KBM-7 (cell line): Measurements from ENCODE around the gene UMODL1.
"Not testable (repeated sequence)": the region's sequence is repeated elsewhere in the genome, so short reads cannot be mapped to it uniquely, and the experiment has no call there.

Source experiments
- DNase-seq: peaks from one replicate; pipeline ENCODE4 v3.0.0-alpha.2; 2015
- in situ Hi-C: fragments of 300-500 bp; cut with MboI; formaldehyde crosslinking; loops from 2 replicates; pipeline ENCODE4 v1.14.3; 2020; ENCODE audit warnings: low sequenced_read_pairs, low pct_unique_long_range_greater_than_20kb, mixed read lengths

UMODL1 gene

DNA sequence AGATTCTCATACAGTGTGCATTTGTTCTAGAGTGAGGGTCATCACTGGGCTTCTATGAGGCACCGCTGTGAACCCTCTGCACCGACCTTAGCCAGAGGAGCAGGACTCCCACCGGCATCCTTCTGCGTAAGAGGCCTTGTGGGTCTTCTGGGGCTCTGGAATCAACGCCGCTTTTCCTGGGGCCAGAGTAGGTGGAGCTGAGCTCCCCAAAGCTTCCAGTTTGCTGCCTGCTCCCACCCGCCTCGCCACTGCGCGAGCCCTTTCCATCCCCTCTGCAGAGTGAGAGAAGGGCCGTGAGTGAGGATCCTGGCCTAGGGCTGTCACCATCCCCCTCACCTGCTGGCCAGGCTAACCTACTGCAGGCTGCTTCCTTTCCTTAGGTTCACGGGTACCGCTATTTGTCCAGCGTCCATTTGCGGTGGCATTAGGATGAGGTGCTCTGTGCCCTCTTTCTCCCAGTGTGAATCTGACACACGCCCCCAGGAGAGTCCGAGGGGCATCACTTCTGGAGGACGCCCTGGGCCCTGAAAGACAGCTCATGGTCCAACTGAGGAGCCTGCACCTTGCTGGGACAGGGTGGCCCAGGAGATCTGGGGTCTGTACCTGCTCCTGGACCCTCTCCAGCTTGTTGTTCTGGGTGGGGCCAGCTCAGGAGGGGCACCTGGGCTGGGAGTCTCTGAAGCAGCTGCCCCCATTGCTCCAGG, 36.2 kb downstream of the UMODL1 start:
- in situ Hi-C loops, result no loop called here
- DNase-seq, result no peak

DNA sequence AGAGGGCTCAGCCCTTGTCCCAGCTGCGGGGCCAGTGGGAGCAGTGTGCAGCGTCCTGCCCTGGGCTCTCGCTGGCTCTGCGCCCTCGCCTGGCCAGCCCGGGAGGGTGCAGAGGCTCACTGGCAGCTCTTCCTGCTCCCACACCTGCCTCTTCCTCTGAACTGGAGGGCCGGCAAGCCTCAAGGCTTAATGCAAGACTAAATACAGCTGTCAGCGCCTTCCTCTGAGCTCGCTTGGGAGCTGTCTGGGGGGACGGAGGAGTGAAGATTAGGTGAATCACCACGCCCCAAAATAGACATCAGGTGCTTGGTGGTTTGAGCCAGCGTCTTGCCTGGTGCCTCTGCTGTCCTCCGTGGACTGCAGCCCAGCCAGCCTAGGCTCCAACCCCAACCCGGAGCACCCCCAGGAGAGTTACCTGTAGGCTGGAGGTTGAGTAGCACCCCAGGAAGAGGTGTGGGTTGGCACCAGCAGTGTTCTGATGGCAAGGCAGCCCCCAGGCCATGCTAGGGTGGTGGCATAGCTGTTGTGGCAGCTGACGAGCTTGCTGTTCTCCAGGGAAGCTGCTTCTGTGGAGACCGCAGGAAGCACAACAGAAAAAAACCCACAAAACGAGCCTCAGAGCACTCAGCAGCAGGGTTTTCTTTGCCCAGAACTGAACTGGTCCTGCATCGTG, 36.9 kb downstream of the UMODL1 start:
- DNase-seq, result peak; percentile 82
- in situ Hi-C loops, result no loop called here

DNA sequence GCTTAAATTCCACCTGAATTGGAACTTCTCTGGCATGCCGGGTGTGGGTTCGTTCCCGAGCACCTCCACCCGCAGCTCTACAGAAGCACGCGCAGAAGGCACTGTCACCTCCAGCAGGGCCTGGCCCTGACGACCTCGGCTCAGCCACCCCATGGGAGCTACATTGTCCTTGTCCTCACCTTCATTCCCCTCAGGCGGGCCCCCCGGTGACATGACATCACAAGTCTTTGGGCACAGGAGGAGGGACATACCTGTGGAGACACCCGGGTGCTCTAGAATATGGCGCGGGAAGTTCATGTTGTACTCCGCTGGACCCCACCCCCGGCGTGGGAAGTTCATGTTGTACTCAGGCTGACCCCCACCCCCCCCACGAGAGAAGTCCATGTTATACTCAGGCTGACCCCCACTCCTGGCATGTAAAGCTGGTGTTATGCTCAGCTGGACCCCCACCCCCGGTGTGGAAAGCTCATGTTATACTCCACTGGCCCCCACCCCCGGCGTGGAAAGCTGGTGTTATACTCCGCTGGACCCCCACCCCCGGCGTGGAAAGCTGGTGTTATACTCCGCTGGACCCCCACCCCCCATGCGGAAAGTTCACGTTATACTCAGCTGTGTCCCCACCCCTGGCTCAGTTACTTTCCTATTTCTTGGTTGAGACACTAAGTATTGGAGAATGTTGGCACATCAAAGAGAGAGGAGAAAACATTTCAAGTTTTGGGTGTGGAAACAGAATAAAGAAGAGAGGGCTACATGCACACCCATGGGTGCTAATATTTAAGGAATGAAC, 37.6 kb downstream of the UMODL1 start:
- no peak for DNase-seq
- in situ Hi-C loops, result no loop called here

DNA sequence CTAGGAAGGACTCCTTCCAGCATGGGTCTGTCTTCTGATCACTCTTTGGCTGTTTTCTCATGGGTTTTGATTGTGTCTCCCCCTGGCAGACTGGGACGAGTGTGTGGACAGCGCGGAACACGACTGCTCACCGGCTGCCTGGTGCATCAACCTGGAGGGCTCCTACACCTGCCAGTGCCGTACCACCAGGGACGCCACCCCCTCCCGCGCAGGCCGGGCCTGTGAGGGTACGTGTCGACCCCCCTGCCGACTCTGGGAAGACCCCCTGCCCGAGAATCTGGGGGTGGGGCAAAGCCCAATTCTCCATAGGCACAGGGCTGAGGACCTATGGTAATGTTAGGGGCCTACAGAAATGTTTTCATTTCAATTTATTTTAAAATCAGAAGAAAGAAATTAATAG, 38.4 kb downstream of the UMODL1 start:
- in situ Hi-C loops, result no loop called here
- DNase-seq, result no peak

DNA sequence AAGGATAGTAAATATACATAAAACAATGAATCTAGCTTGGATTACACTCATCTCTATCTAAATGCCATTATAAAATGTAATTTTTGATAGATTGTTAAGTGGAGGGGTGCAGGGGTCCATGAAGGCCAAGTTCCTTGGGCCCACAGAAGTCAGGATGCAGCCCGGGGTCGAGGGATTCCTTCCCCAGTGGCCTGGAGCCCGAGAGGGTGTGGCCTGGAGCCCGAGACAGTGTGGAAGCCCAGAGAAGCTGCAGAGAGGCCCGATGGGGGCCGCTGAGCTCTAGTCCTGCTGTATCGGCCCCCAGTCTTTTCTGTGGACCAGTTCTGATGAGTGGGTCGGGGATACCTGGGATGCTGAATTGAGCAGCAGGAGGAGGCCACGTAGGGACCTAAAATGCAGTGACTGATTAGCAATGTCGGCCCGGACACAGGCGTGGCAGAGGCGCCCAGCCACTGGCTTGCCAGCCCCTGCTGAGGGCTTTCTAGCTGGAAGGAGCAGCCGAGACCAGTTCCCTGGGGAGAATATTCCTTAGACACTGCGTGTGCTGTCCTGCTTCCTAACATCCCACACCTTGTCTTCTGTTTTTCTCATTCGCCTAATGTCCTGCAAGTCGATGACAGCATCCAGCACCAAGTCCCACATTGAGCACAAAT, 38.9 kb downstream of the UMODL1 start:
- no peak for DNase-seq
- in situ Hi-C loops, result no loop called here

DNA sequence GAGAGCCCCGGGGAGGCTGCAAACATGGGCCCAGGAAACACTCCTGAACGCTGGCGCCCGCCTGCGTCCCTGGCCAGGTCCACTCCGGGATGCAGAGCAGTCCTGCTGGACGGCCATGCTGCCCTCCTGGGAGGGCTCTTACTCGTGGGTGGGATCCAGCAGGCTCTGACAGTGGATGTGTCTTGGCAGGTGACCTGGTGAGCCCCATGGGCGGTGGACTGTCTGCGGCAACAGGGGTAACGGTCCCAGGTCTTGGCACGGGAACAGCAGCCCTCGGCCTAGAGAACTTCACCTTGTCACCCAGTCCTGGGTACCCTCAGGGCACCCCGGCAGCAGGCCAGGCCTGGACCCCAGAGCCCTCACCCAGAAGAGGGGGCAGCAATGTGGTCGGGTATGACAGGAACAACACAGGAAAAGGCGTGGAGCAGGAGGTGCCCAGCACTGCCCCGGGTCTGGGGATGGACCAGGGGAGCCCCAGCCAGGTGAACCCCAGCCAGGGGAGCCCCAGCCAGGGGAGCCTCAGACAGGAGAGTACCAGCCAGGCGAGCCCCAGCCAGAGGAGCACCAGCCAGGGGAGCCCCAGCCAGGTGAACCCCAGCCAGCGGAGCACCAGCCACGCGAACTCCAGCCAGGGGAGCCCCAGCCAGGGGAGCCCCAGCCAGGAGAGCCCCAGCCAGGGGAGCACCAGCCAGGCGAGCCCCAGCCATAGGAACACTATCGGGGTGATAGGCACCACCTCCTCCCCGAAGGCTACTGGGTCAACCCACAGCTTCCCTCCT, 39.8 kb downstream of the UMODL1 start:
- DNase-seq, result no peak
- in situ Hi-C loops, result no loop called here

DNA sequence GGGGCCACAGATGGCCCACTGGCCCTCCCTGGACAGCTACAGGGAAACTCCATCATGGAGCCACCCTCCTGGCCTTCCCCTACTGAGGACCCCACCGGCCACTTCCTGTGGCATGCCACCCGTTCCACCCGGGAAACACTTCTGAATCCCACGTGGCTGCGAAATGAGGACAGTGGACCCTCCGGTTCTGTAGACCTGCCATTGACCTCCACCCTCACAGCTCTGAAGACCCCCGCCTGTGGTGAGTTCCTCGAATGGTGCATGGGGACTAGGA, 40.3 kb downstream of the UMODL1 start:
- in situ Hi-C loops, result no loop called here
- DNase-seq, result no peak

DNA sequence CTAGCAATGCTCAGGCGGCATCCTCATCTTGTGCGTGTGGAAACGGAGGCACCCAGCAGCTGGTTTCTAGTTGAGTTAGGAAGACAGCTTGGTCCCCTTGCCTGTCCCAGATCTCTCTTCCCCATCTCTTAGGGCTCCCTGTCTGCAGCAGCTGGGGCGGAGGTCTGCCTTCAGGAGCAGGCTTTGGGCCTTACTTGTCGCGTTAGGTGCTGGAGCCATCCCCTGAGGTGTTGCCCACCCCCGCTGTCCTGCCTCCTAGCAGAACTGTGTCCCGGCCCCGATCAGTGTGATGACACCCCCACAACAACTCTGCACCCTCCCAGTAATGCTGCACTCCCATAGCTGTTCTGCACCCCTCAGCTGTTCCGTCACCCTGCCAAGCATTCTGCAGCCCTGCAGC, 40.7 kb downstream of the UMODL1 start:
- DNase-seq, result no peak
- in situ Hi-C loops, result no loop called here

DNA sequence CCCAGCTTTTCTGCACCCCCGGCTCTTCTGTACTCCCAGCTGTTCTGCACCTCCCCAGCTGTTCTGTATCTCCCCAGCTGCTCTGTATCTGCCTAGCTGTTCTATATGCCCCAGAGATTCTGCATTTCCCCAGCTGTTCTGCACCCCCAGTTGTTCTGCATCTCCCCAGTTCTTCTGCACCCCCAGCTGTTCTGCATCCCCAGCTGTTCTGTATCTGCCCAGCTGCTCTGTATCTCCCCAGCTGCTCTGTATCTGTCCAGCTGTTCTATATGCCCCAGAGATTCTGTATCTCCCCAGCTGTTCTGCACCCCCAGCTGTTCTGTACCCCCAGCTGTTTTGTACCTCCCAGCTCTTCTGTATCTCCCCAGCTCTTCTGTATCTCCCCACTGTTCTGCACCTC, 41.1 kb downstream of the UMODL1 start:
- in situ Hi-C loops, result no loop called here
- DNase-seq, result no peak

DNA sequence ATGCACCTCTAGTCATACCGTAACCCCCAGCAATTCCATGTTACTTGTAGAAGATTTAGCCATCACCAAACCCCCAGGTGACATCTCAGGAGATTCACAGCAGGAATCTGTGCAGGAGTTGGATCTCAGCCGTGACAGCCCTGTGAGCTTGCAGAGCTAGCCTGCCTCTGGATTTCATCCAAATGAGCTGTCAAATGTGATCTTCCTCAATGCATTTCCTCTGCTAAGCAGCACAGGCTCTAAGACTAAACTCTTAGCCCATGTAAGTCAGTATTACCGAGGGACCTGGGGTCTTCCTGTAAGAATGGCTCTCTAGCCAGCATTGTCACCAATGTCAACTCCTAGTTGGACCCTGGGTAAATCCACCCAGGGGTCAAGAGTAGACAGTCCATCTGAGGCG, 41.7 kb downstream of the UMODL1 start:
- no peak for DNase-seq
- in situ Hi-C loops, result no loop called here

DNA sequence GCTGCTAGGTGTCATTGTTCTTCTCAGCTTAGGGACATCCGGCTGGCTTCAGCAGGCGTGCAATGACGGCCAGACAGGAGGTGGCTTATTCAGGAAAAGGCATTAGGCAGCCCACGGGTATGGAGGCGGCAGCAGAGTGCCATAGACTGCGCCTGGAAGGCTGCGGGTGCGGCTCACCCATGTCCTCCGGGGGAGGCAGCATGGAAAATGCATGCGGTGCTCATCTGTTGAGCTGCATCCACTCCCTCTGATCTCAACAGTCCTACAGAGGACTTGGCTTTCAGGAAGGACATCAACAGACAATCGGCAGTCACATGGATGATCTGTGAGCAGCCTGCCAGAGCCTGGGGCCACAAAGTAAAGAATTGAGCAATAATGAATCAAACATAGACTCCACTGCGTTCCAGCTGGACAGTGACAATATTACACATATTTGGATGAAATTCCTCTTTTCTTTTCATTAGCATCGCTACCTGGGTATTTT, 42.9 kb downstream of the UMODL1 start:
- in situ Hi-C loops, result no loop called here

DNA sequence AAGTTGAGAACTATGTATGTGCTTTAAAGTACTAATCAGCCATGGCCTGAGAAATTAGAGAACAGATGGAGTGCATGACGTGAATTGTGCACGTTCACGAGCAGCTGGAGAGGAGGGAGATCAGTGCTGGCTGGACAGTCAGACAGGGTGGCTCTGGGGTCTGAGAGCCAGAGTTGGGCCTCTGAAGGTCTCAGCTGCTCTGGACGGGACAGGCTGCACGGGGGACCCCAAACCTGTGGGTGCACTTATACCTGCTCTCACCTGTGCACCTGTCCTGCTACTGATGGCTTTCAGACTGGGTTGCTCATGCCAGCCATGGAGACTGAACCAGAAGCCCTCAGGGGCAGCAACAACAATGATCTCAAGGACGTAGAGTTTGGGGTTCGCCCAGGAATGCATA, 43.5 kb downstream of the UMODL1 start:
- in situ Hi-C loops, result no loop called here
- DNase-seq, result no peak

More for the DNA sequence above, 42.9 kb downstream of the UMODL1 start:
- DNase-seq, result peak; percentile 72

DNA sequence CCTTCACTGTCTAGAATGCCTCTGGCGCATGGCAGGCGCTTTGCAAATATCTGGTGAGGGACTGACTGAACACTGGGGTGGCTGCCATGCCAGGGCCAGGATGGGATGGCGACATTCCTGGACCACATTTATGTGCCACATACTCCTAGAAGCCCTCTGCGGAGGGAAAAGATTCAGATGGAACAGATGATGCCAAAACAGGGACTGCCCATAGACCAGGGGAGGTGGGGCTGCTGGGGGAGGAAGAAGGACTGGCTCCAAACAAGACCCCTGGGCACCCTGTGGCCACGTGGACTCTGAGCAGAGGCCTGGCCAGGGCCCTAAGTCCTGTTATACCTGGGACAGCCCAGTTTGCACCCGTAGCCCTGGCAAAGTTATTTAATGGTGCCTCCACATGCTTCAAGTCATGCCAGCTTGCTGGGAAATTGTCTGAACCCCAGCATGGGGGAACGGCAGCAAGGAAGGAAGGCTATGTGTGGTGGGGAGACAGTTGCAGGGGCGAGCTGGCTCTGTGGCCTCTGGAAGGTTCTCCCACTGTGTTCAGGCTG, 44.1 kb downstream of the UMODL1 start:
- DNase-seq, result no peak
- in situ Hi-C loops, result no loop called here

DNA sequence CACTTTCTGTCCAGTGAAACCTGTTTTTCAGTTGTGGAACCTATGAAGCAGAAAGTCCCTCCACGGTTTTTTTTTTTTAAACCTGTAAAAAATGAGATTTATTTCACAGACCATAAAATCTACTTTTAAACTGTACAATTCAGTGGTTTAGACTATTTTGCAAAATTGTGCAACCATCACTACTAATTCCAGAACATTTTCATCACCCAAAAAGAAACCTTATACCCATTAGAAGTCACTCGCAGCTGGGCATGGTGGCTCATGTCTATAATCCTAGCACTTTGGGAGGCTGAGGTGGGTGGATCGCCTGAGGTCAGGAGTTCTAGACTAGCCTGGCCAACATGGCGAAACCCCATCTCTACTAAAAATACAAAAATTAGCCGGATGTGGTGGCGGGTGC, 45.4 kb downstream of the UMODL1 start:
- in situ Hi-C loops, DNase-seq: not testable (repeated sequence)

DNA sequence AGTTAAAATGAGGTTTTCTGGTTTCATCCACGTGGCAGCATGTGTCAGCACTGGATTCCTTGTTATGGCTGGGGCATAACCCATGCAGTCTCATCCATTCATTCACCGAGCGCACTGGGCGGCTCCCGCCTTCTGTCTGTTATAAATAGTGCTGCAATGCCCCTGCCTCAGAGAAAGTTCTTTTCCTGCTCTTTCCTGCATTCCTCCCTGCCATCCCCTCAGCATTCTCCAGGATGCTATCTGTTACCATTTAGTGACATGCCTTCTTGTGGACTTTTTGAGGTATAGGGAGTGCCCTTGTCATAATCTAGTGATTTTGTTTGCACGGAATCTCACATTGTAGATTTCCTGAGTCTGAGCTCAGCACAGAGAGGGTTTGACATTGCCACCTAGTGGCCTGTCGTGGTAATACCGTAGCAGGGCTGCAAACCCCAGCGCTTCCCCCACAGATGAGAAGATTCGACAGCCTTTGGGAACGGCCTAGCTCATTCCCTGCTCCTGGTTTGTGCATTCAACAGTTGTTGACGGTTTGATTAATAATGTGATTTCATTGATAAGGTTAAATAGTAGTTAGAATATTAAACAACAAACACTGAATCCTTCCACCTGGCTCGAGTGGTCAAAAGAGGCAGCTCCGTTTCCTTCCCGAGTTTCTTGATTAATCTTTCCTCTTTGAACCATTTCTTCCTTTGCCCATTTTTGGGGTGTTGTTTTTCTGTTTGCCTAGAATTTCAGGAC, 46.3 kb downstream of the UMODL1 start:
- peak; percentile 92 for DNase-seq
- in situ Hi-C loops, result no loop called here

DNA sequence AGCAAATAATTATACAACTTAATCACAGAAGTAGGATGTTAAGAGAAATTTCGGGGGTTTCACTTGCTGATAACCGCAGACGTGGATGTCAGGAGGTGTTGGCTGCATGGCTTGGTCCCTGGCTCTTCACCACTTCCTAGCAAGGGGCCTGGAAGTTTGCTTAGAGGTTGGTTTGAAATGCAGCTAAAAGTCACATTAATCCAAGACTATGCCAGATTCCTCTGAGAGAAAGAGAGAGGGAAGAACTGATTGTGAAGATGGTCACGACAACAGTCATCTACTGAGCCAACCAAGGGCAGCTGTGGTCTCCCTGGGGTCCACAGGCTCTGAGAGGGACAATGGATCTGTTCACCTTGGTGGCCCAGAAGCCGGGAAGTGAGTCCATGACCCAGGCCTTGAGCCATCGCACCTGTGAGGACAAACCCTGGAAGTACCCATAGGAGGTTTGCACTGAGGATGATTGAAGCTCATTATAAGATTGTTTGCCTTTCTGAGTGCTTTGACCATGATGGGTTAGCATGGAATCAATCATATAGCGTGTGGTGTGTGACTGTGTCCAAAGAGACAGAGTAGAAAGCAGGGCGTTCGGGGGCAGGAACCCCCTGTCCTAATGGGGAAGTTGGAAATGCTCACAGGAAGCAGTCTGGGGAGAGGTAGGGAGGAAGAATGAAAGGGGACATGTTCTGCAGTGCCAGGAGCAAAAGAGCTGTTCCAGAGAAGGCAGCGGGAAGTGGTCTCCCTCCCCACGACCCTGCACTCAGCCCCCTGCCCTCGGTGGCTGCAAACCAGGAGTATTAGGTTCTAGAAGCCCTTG, 47.1 kb downstream of the UMODL1 start:
- DNase-seq, result peak; percentile 63
- in situ Hi-C loops, result no loop called here

DNA sequence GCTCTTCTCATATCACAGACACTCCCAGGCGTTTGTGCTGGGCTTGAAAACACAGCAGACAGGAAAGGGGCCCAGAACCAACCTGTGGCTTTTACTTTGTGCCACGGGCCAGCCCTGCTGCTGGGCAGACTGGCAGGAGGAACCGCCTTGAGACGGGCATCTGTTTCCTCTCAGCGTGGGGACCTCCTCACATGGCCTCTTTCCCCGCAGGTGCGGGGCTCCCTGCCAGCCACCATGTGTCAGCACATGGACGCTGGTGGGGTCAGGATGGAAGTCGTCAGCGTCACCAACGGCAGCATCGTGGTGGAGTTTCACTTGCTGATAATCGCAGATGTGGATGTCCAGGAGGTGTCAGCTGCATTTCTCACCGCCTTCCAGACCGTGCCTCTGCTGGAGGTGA, 47.8 kb downstream of the UMODL1 start:
- peak; percentile 79 for DNase-seq
- in situ Hi-C loops, result no loop called here
